ENCODE results near the gene ZMYM2. TPM values are rescaled to one million over a fixed set of nuclear protein-coding genes. Genes with fewer than 3 reads are reported as not detected.

The ZMYM2 gene
- total and polyA plus RNA-seq, 2 donors (not counting 3 experiments of a cell fraction or from before 2014, with no cell fraction given): 14.7 to 75.3 TPM

- intact Hi-C loops (cut with micrococcal nuclease) (loop anchor here (1.0 kb wide), 1 partner anchor 48 kb away; no protein-coding TSS in a partner anchor), dilution Hi-C loops (cut with MboI; ENCODE audit: extremely low pct_ligation_motif_present, low sequenced_read_pairs) (no loop called here)
- no TSS peak for BruUV-seq (replicated peaks)
- no peaks in the 10 kb centered on the region for H3K4me1 ChIP-seq (ENCODE audit: control insufficient read depth, extremely low read depth, insufficient read depth, low read length)
- no peak for TF ChIP-seq CTCF (IDR thresholded peaks at IDR 0.05; ENCODE audit: extremely low read depth in 1 of 2, insufficient read depth in 1 of 2, low read depth in 1 of 2, low read length in 2 of 2)
- TF ChIP-seq MAX (IDR thresholded peaks at IDR 0.05; ENCODE audit: insufficient read depth, insufficient read length): no peak
- TF ChIP-seq POLR2AphosphoS5 (IDR thresholded peaks at IDR 0.05; ENCODE audit: insufficient read depth, low read depth, low read length): no peak
- no peak for TF ChIP-seq EZH2 (IDR thresholded peaks at IDR 0.05; ENCODE audit: borderline replicate concordance, low read depth, low read length, severe bottlenecking)
- TF ChIP-seq POLR2A (IDR thresholded peaks at IDR 0.05; ENCODE audit: low read depth, low read length): no peak
- TF ChIP-seq FOS (IDR thresholded peaks at IDR 0.05; ENCODE audit: borderline replicate concordance, insufficient read depth, low read length): no peak
- TF ChIP-seq JUN (IDR thresholded peaks at IDR 0.05; ENCODE audit: borderline replicate concordance, insufficient read depth, insufficient read length, low read depth): no peak
- TF ChIP-seq GATA2 (IDR thresholded peaks at IDR 0.05; ENCODE audit: insufficient read depth, insufficient read length, low read depth, low read length): no peak
- TF ChIP-seq MYC (IDR thresholded peaks at IDR 0.05; ENCODE audit: low read depth, low read length): no peak
- H3K9ac ChIP-seq (replicated peaks; ENCODE audit: extremely low read depth, insufficient read depth, low read length): no peak overlapping the region
- no peak overlapping the region for H2AFZ ChIP-seq (ENCODE audit: low read depth, low read length)
- no peaks in the 10 kb centered on the region for H3K9me1 ChIP-seq (replicated peaks; ENCODE audit: control insufficient read depth, extremely low read depth, insufficient read depth, low read length)
- H3K4me3 ChIP-seq (replicated peaks in 1 of 3; ENCODE audit: insufficient read depth in 1 of 3, low read depth in 1 of 3, low read length in 3 of 3): no peak overlapping the region
- H3K27me3 ChIP-seq (ENCODE audit: control insufficient read depth in 2 of 2, insufficient read depth in 2 of 2, low read length in 2 of 2): no peaks in the 10 kb centered on the region
- FAIRE-seq (no peak), DNase-seq (ENCODE audit: low read depth, low spot score) (no peak)
- H3K36me3 ChIP-seq (ENCODE audit: control insufficient read depth in 2 of 2, extremely low read depth in 1 of 2, insufficient read depth in 2 of 2, low read length in 2 of 2): peaks cover 11 to 29% of the 10 kb centered on the region in 2 experiments
- H3K4me2 ChIP-seq (ENCODE audit: insufficient read depth, low read length): no peak overlapping the region
- ChIA-PET POLR2A (no interaction called here), CTCF (no interaction called here)
- no peak overlapping the region for H3K27ac ChIP-seq (ENCODE audit: insufficient read depth, low read depth, low read length)
- no peaks in the 10 kb centered on the region for H4K20me1 ChIP-seq (replicated peaks; ENCODE audit: control insufficient read depth, extremely low read depth, insufficient read depth, low read length)
- no peaks in the 10 kb centered on the region for H3K9me3 ChIP-seq (replicated peaks; ENCODE audit: control insufficient read depth, insufficient read depth, low read length)
- no peaks in the 10 kb centered on the region for H3K79me2 ChIP-seq (ENCODE audit: control insufficient read depth, insufficient read depth, low read length)
These were observed 99.4 kb downstream of the ZMYM2 start for GRCh38 chr13:20057963-20058362.
